Stomach smooth muscle (tissue), 2 donors: ENCODE results near the gene SPINDOC.
A peak's percentile ranks its signal among the peaks of the same experiment; 100 is the strongest.

Source experiments
- H3K27ac ChIP-seq: one replicate; pipeline ENCODE4 v1.7.0; 2013; ENCODE audit warnings: mild to moderate bottlenecking, low read length, inconsistent platforms
- H3K27me3 ChIP-seq, 2 donors: one replicate each; pipeline ENCODE4 v1.7.0; 2013; ENCODE audit warnings: low read length in 2 of 2; ENCODE audit not compliant: insufficient read depth in 2 of 2, control insufficient read depth in 1 of 2
- H3K36me3 ChIP-seq, 2 donors: one replicate each; pipeline ENCODE4 v1.7.0; 2013; ENCODE audit warnings: low read length in 2 of 2; ENCODE audit not compliant: control insufficient read depth in 2 of 2, insufficient read depth in 2 of 2
- H3K4me1 ChIP-seq: one replicate; pipeline ENCODE4 v1.7.0; 2013; ENCODE audit warnings: low read length; ENCODE audit not compliant: control insufficient read depth, insufficient read depth
- H3K4me3 ChIP-seq, 2 donors: one replicate each; pipeline ENCODE4 v1.7.0; 2013; ENCODE audit warnings: low read length in 2 of 2
- H3K9ac ChIP-seq, 2 donors: one replicate each; pipeline ENCODE4 v1.7.0; 2013; ENCODE audit warnings: low read length in 2 of 2, mild to moderate bottlenecking in 1 of 2
- H3K9me3 ChIP-seq, 2 donors: one replicate each; pipeline ENCODE4 v1.7.0; 2013; ENCODE audit warnings: low read length in 2 of 2; ENCODE audit not compliant: control insufficient read depth in 2 of 2
- donor health status: healthy.
- donor health status: Pancreatic carcinoma.

The SPINDOC gene

GRCh38 chr11:63833048-63833447 is 19.8 kb downstream of the SPINDOC start:
- Histone ChIP-seq H3K4me1 (peaks cover 8% of the 10 kb centered on the region), H3K36me3 (peaks cover 0 to 2% of the 10 kb centered on the region in 2 donors), H3K9ac (no peak overlapping the region), H3K9me3 (no peaks in the 10 kb centered on the region), H3K27ac (no peak overlapping the region), H3K27me3 (no peaks in the 10 kb centered on the region), H3K4me3 (no peak overlapping the region)

DNA sequence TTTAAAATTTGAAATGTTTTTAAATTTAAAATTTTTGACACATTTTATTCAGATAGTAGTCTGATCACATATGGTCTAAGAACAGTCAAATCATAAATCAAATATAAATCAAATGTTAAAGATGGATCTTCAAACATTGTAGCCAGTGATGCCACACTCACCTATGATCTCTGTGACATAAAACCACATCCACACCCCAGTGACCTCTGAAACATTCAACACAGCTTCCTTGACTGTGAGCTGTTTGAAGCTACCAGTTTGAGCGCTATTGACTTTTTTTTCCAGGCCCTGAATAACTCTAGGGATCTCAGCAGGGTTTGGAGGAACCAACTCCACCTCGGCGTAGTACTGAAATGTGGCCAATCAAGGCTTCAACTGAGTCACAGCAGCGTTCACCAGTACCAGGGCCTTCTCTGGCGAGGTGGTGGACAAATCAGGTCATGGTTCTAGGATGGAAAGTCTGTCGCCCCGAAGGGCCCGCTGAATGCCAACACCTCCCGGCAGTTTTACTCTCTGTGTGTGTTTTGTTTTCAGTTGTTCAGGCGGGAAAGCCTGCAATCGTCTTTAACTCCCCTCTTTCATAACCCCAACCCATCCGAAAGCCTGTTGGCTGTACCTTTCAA is 21.4 kb downstream of the SPINDOC start:
- peaks cover 12% of the 10 kb centered on the region for H3K4me1 ChIP-seq
- no peaks in the 10 kb centered on the region for H3K9me3 ChIP-seq
- H3K27ac ChIP-seq, result no peak overlapping the region
- H3K36me3 ChIP-seq, result no peaks in the 10 kb centered on the region
- no peak overlapping the region for H3K4me3 ChIP-seq
- no peak overlapping the region for H3K9ac ChIP-seq
- H3K27me3 ChIP-seq, result no peaks in the 10 kb centered on the region

DNA sequence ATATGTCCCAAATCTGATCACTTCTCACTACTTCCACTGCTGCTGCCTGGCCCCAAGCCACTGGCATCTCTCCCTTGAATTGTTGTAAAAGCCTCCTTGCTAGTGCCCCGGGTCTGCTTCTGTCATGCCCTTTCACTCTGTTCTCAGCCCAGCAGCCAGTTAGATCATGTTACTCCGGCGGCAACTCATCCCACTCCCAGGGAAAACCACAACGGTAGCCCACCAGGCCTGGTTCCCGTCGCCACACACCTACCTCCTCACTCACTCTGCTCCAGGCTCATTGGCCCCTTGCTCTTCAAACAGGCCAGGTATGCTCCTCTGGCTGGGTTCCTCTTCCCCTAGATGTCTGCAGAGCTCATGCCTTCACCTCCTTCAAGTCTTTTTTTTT is 21.9 kb downstream of the SPINDOC start:
- no peak overlapping the region for H3K27ac ChIP-seq
- peaks cover 17% of the 10 kb centered on the region for H3K4me1 ChIP-seq
- H3K36me3 ChIP-seq, result no peaks in the 10 kb centered on the region
- H3K9ac ChIP-seq, result no peak overlapping the region
- H3K4me3 ChIP-seq, result no peak overlapping the region
- H3K27me3 ChIP-seq, result no peaks in the 10 kb centered on the region
- no peaks in the 10 kb centered on the region for H3K9me3 ChIP-seq

DNA sequence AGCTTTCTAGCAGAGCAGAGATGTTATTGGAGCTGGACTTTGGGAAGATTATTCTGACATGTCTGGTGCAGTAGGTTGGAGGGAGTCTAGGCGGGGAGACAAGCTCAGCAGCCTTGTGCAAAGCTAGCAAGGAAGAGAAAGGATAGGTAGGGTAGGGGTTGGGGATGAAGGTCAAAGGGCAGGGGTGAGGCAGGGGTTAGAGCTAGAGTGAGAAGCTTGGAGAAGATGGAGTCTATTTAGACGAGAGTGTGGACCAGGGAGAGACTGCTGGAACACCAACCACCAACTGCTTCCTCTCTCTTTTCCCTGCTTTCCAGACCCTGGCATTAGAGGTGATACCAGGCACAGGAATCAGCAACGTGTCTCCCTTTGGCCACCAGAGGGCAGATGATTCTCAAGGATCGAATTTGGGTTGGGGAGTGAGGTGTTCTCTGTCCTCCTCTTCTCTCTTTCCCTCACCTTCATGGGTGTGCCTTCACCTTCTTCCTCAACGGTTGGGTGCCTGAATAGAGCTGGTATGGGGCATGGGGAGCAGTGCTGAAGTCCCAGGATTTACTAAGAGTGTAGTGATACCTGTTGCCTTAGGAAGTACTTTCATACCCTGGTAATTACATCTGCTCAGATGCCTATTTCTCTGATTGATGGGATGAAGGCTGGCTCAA is 23.9 kb downstream of the SPINDOC start:
- no peaks in the 10 kb centered on the region for H3K27me3 ChIP-seq
- no peak overlapping the region for H3K27ac ChIP-seq
- peak overlapping the region in 1 of 2 donors; percentile 13 for H3K9ac ChIP-seq
- H3K9me3 ChIP-seq, result no peaks in the 10 kb centered on the region
- peaks cover 34% of the 10 kb centered on the region for H3K4me1 ChIP-seq
- H3K36me3 ChIP-seq, result no peaks in the 10 kb centered on the region
- H3K4me3 ChIP-seq, result no peak overlapping the region

GRCh38 chr11:63837739-63838138 is 24.5 kb downstream of the SPINDOC start:
- Histone ChIP-seq H3K9me3 (no peaks in the 10 kb centered on the region), H3K9ac (peak overlapping the region; percentile 55 to 72), H3K4me1 (peaks cover 34% of the 10 kb centered on the region)

GRCh38 chr11:63838150-63838677 is 25.0 kb downstream of the SPINDOC start:
- H3K9me3 ChIP-seq, result no peaks in the 10 kb centered on the region
- H3K27ac ChIP-seq, result peak overlapping the region; percentile 76
- peak overlapping the region; percentile 72 to 77 for H3K9ac ChIP-seq
- H3K4me1 ChIP-seq, result peaks cover 35% of the 10 kb centered on the region
- H3K4me3 ChIP-seq, result peak overlapping the region; percentile 45 to 90
- no peaks in the 10 kb centered on the region for H3K27me3 ChIP-seq
- peaks cover 0 to 2% of the 10 kb centered on the region in 2 donors for H3K36me3 ChIP-seq

More at GRCh38 chr11:63837739-63838138, 24.5 kb downstream of the SPINDOC start:
- Histone ChIP-seq H3K36me3 (no peaks in the 10 kb centered on the region), H3K4me3 (no peak overlapping the region), H3K27ac (peak overlapping the region; percentile 76), H3K27me3 (no peaks in the 10 kb centered on the region)

GRCh38 chr11:63838678-63839507 is 25.6 kb downstream of the SPINDOC start, which contains the start of gene MARK2:
TSS of gene MARK2 (plus strand) at chr11:63839110. CDS start at chr11:63839507, 397 bp downstream.
- Histone ChIP-seq H3K4me1 (peaks cover 38% of the 10 kb centered on the region), H3K9ac (peak within 1 kb of the TSS; percentile 92 to 94)

GRCh38 chr11:63839508-63840355 is 26.5 kb downstream of the SPINDOC start:
- Histone ChIP-seq H3K27me3 (no peaks in the 10 kb centered on the region), H3K4me3 (peak overlapping the region; percentile 78 to 90), H3K36me3 (peaks cover 0 to 7% of the 10 kb centered on the region in 2 donors), H3K9ac (peak overlapping the region; percentile 92 to 94), H3K9me3 (no peaks in the 10 kb centered on the region), H3K27ac (peak overlapping the region; percentile 66), H3K4me1 (peaks cover 38% of the 10 kb centered on the region)

More at GRCh38 chr11:63838678-63839507, 25.6 kb downstream of the SPINDOC start, which contains the start of gene MARK2:
- no peaks in the 10 kb centered on the region for H3K27me3 ChIP-seq
- peak within 1 kb of the TSS; percentile 78 to 90 for H3K4me3 ChIP-seq
- H3K27ac ChIP-seq, result peak within 1 kb of the TSS; percentile 76
- H3K9me3 ChIP-seq, result no peaks in the 10 kb centered on the region
- H3K36me3 ChIP-seq, result peaks cover 0 to 3% of the 10 kb centered on the region in 2 donors

- Histone ChIP-seq H3K4me1 (peaks cover 40% of the 10 kb centered on the region), H3K4me3 (peak overlapping the region; percentile 78 to 90), H3K27me3 (no peaks in the 10 kb centered on the region), H3K27ac (peak overlapping the region; percentile 66), H3K9me3 (no peaks in the 10 kb centered on the region), H3K36me3 (peaks cover 0 to 7% of the 10 kb centered on the region in 2 donors), H3K9ac (peak overlapping the region; percentile 92 to 94)
Measured at GRCh38 chr11:63840356-63841060, 27.3 kb downstream of the SPINDOC start.
